Fibroblast of lung (primary cell): Measurements from ENCODE around the gene MICU1. TPM values are rescaled to one million over a fixed set of nuclear protein-coding genes. Genes with fewer than 3 reads are reported as not detected.

Experiments
- DNase-seq, 2 donors: peaks; one replicate each; pipeline versions ENCODE4 v3.0.0 to v3.0.0-alpha.2; 2010; ENCODE audit warnings: low read depth in 2 of 2
- H2AFZ ChIP-seq: 2 replicates; pipeline ENCODE4 v1.5.1; 2012; ENCODE audit warnings: low read length, control low read depth, inconsistent platforms
- H3K27ac ChIP-seq: 2 replicates; pipeline ENCODE4 v1.5.1; 2011; ENCODE audit warnings: low read length, control low read depth; ENCODE audit not compliant: insufficient read depth
- H3K27me3 ChIP-seq: 2 replicates; pipeline ENCODE4 v1.5.1; 2011; ENCODE audit warnings: mild to moderate bottlenecking, low read length; ENCODE audit not compliant: control insufficient read depth, insufficient read depth
- H3K36me3 ChIP-seq: 2 replicates; pipeline ENCODE4 v1.5.1; 2011; ENCODE audit warnings: low read length; ENCODE audit not compliant: control insufficient read depth, insufficient read depth
- H3K4me1 ChIP-seq: 2 replicates; pipeline ENCODE4 v1.5.1; 2011; ENCODE audit warnings: low read length; ENCODE audit not compliant: control insufficient read depth, insufficient read depth; ENCODE audit errors: extremely low read depth
- H3K4me2 ChIP-seq: 2 replicates; pipeline ENCODE4 v1.5.1; 2011; ENCODE audit warnings: low read length, control low read depth; ENCODE audit not compliant: insufficient read depth; ENCODE audit errors: extremely low read depth
- H3K4me3 ChIP-seq, 4 experiments: fragments of 200-600 bp in 1 of 4; sonication (generic) in 1 of 4; replicated peaks in 1 of 4; 2 replicates each; pipeline ENCODE4 v1.5.1; 2011 to 2016; ENCODE audit warnings: low read length in 4 of 4, low read depth in 3 of 4, mild to moderate bottlenecking in 3 of 4, control low read depth in 2 of 4, inconsistent platforms in 1 of 4, mixed read lengths in 1 of 4; ENCODE audit not compliant: insufficient read depth in 1 of 4; ENCODE audit errors: control extremely low read depth in 1 of 4
- H3K79me2 ChIP-seq: 2 replicates; pipeline ENCODE4 v1.5.1; 2012; ENCODE audit warnings: mild to moderate bottlenecking, low read length, inconsistent platforms; ENCODE audit not compliant: control insufficient read depth, insufficient read depth
- H3K9ac ChIP-seq: 2 replicates; pipeline ENCODE4 v1.5.1; 2011; ENCODE audit warnings: mild to moderate bottlenecking, low read length, control low read depth; ENCODE audit not compliant: insufficient read depth
- H3K9me3 ChIP-seq: 2 replicates; pipeline ENCODE4 v1.5.1; 2012; ENCODE audit warnings: low read depth, low read length; ENCODE audit not compliant: control insufficient read depth, insufficient read depth
- H4K20me1 ChIP-seq: 2 replicates; pipeline ENCODE4 v1.5.1; 2011; ENCODE audit warnings: low read length; ENCODE audit not compliant: control insufficient read depth, insufficient read depth; ENCODE audit errors: extremely low read depth
- EZH2 ChIP-seq: IDR thresholded peaks from 2 replicates; pipeline ENCODE4 v1.5.1; 2012; ENCODE audit warnings: low read length, control low read depth, mild to moderate bottlenecking; ENCODE audit errors: missing control alignments
- polyA plus RNA-seq, 2 donors: library from polyadenylated mRNA; depleted of rRNA in 1 of 2; stranded (reverse) in 1 of 2; unstranded in 1 of 2; fragments of >200 nt; gene quantifications; 2 replicates each; pipeline ENCODE4 v1.2.1, GENCODE V29; 2011 to 2012; ENCODE audit warnings: missing spikeins in 1 of 2
- total RNA-seq: library from RNA; depleted of rRNA; stranded (reverse); fragments of >200 nt; gene quantifications from 2 replicates; pipeline ENCODE4 v1.2.1, GENCODE V29; 2014
- TF ChIP-seq, protein P1 (sequence below), 2 donors: IDR thresholded peaks in 1 of 2; conservative IDR thresholded peaks in 1 of 2; 1 replicate in 1 of 2; 2 replicates in 1 of 2; pipeline ENCODE4 v1.5.1; 2011 to 2012; ENCODE audit warnings: low read length in 2 of 2, control low read depth in 1 of 2, inconsistent platforms in 1 of 2, low read depth in 1 of 2, mild to moderate bottlenecking in 1 of 2

The MICU1 gene
- total and polyA plus RNA-seq, 2 donors (not counting 1 experiment from before 2014, with no cell fraction given) = 83.2 to 83.3 TPM

- Histone ChIP-seq H3K9me3 (no peaks in the 10 kb centered on the region), H3K36me3 (no peaks in the 10 kb centered on the region), H3K4me3 (no peak overlapping the region), H3K79me2 (peaks cover 12% of the 10 kb centered on the region), H2AFZ (peak overlapping the region; percentile 29), H3K4me1 (no peaks in the 10 kb centered on the region), H4K20me1 (no peaks in the 10 kb centered on the region), H3K27me3 (no peaks in the 10 kb centered on the region), H3K27ac (no peak overlapping the region), H3K9ac (no peak overlapping the region), H3K4me2 (peak overlapping the region; percentile 19)
- DNase-seq = peak in 1 of 2 donors; percentile 30
- TF ChIP-seq EZH2 = no peak
- TF ChIP-seq, protein P1, sequence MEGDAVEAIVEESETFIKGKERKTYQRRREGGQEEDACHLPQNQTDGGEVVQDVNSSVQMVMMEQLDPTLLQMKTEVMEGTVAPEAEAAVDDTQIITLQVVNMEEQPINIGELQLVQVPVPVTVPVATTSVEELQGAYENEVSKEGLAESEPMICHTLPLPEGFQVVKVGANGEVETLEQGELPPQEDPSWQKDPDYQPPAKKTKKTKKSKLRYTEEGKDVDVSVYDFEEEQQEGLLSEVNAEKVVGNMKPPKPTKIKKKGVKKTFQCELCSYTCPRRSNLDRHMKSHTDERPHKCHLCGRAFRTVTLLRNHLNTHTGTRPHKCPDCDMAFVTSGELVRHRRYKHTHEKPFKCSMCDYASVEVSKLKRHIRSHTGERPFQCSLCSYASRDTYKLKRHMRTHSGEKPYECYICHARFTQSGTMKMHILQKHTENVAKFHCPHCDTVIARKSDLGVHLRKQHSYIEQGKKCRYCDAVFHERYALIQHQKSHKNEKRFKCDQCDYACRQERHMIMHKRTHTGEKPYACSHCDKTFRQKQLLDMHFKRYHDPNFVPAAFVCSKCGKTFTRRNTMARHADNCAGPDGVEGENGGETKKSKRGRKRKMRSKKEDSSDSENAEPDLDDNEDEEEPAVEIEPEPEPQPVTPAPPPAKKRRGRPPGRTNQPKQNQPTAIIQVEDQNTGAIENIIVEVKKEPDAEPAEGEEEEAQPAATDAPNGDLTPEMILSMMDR (conservative IDR thresholded peaks at IDR 0.05 in 1 of 2, IDR thresholded peaks at IDR 0.05 in 1 of 2; ENCODE audit: low read depth in 1 of 2, low read length in 2 of 2) = no peak
These were observed 14.1 kb downstream of the MICU1 start for GRCh38 chr10:72611783-72612182.

GRCh38 chr10:72610466-72610865, 15.4 kb downstream of the MICU1 start:
- no peak for TF ChIP-seq EZH2
- TF ChIP-seq, protein P1 (conservative IDR thresholded peaks at IDR 0.05 in 1 of 2, IDR thresholded peaks at IDR 0.05 in 1 of 2; ENCODE audit: low read depth in 1 of 2, low read length in 2 of 2) = no peak
- H3K27ac ChIP-seq = no peak overlapping the region
- DNase-seq = no peak
- no peak overlapping the region for H3K4me2 ChIP-seq
- H3K4me1 ChIP-seq = no peaks in the 10 kb centered on the region
- H3K36me3 ChIP-seq = no peaks in the 10 kb centered on the region
- no peak overlapping the region for H2AFZ ChIP-seq
- no peak overlapping the region for H3K9ac ChIP-seq
- no peak overlapping the region for H3K4me3 ChIP-seq
- H3K79me2 ChIP-seq = peaks cover 14% of the 10 kb centered on the region
- no peaks in the 10 kb centered on the region for H3K27me3 ChIP-seq
- H3K9me3 ChIP-seq = no peaks in the 10 kb centered on the region
- H4K20me1 ChIP-seq = no peaks in the 10 kb centered on the region

DNA sequence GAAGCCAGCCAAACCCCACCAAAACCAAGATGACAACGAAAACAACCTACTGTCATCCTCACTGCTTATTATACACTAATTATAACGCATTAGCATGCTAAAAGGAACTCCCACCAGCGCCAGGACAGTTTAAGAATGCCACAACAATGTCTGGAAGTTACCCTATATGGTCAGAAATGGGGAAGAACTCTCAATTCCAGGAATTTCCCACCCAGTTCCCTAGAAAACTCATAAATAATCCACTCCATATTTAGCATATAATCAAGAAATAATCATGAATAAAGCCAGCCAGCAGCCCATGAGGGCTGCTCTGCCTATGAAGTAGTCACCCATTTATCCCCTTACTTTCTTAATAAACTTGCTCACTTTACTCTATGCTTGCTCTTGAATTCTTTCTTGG, 20.8 kb downstream of the MICU1 start:
- peak in 1 of 2 donors; percentile 63 for DNase-seq
- no peak overlapping the region for H2AFZ ChIP-seq
- no peak overlapping the region for H3K27ac ChIP-seq
- H4K20me1 ChIP-seq = no peaks in the 10 kb centered on the region
- H3K36me3 ChIP-seq = no peaks in the 10 kb centered on the region
- peaks cover 6% of the 10 kb centered on the region for H3K79me2 ChIP-seq
- TF ChIP-seq, protein P1 (conservative IDR thresholded peaks at IDR 0.05 in 1 of 2, IDR thresholded peaks at IDR 0.05 in 1 of 2; ENCODE audit: low read depth in 1 of 2, low read length in 2 of 2) = no peak
- no peak for TF ChIP-seq EZH2
- H3K27me3 ChIP-seq = no peaks in the 10 kb centered on the region
- no peak overlapping the region for H3K4me3 ChIP-seq
- no peak overlapping the region for H3K9ac ChIP-seq
- no peak overlapping the region for H3K4me2 ChIP-seq
- H3K9me3 ChIP-seq = no peaks in the 10 kb centered on the region
- H3K4me1 ChIP-seq = no peaks in the 10 kb centered on the region
